HG02885 (cell line): ENCODE measurements around the gene STK24.
A peak's percentile ranks its signal among the peaks of the same experiment; 100 is the strongest.

Source experiments
- ATAC-seq: cut with Tn5 transposase; IDR thresholded peaks from one replicate; pipeline ENCODE4 v1.9.1; 2021; ENCODE audit warnings: mild to moderate bottlenecking; ENCODE audit not compliant: unreplicated experiment, poor library complexity

The STK24 gene

DNA sequence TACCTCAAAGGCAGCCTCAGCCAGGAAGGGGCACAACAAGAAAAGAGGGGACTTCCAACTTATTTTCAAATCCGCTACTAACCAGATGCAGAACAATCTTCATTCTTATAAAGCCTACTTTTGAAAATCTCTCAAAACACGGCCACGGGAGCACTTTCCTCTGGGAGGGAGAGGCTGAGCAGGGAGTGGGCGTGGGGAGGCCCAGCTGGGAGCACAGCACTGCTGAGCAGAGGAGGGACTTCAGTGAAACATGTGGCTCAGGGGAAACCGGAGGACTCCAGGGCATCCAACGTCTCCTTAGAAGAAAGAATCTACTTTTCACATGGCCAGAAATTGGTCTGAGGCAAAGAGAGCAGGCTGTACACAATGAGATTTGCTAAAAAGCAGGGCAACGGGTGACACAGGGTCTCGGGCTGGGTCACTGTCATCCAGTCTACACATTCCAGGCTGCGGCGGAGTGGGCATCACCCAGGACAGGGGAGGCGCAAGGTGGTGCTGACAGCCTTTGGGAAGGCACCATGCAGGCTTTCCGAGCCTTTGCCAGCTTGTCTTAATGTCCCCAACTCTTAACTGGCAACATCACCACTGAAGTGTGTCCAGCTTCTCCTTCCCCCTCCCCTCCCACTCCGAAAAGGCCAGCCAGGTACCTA lies 117.1 kb downstream of the STK24 start:
- ATAC-seq: no peak

DNA sequence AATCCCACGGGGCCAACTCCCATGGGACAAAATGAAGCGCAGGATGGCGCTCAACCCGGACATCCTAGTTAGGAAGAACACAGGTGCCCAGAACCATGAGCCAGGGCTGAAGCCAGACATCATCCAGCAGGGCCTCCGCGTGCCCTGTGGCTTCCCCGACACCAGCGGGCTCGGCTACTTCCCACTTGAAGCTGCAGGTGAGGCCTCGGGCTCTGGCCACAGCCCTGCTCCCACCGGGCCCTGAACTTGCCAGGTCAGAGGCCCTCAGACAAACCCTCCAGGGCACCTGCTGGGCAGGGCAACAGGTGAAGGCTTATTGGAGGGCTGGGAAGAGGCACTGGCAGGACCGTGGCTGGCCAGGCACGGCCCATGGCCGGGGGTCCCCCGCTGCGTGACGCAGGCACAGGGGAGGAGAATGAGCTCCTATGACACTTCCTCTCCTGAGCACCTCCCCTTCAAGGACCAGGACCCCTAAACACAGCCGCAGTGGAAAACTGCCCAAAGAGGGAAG lies 117.7 kb downstream of the STK24 start:
- no peak for ATAC-seq

DNA sequence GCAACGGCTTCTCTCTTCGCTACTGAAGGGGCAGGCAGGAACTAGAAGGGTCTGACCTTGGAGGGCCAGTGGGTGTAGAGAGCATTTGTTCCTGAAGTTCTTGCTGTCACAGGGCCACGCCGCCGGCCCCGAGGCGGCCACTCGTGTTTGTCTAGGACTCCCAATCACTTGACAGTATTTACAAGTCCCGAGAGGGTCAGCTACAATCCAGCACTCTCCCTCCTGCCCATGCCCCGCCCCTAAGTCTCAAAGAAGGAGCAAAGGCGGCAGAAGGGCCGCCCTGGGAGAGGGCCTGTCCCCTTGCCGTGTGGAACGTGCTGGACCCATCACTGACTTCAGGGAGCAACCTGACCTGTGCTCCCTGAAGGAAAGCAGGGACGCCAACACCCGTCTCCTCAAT lies 118.5 kb downstream of the STK24 start:
- ATAC-seq: no peak

DNA sequence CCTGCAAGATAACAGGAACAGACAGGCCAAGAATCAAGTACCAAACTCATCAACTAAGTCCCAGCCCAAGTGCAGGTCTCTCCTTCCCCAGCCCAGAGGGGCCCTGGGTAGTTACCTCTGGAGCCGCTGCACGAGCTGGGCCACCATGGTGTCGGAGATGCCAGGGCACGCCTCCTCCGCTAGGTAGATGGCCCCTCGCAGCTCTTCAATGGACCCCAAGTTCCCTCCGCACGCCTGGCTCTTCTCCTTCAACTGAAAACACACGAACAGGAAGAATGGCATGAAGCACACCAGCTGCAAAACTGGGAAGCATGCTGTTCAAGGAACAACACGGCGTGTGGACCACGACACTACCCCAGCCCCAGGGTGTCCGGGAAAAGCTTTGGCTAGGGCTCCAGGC lies 119.9 kb downstream of the STK24 start:
- no peak for ATAC-seq

DNA sequence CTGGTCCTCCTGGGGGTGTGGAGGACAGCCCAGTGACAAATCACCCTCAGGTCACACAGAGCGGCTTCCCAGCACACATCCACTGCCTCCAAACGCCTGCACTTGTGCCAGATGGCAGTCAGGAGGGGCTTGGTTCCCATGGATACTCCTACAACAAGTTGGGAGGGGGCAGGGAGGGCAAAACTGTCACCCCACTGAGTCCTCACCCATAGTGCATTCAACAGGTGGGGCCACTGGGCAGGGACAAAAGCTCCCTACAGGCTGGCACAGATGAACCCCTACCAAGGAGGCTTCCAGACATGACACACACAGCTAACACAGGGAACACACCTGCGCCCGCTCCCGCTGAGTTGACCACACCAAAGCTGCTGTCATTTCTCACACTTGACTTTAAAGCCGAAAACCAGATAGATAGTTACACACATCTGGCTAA lies 120.5 kb downstream of the STK24 start:
- no peak for ATAC-seq

DNA sequence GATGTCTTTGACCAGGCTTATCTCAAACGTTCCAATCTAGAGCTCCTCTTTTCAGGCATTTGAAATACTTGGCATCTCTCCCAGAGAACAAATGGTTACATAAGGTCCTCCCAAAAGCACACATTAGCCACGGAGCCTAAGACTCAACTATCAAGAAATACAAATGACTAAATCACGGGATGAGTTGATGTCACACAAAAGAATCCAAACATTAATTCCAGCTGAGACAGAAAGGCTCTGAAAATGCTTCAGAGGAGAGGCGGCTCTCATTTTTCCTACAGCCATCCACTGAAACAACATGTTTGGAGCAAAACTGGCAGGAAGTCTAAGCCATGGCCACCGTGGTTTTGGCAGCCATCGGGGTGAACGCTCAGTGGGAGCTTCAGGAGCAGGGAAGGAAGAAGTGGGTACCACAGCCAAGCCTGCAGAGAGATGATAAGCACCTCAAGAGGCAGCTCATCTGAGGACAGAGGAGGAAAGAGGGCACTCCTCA lies 122.5 kb downstream of the STK24 start:
- ATAC-seq: no peak

DNA sequence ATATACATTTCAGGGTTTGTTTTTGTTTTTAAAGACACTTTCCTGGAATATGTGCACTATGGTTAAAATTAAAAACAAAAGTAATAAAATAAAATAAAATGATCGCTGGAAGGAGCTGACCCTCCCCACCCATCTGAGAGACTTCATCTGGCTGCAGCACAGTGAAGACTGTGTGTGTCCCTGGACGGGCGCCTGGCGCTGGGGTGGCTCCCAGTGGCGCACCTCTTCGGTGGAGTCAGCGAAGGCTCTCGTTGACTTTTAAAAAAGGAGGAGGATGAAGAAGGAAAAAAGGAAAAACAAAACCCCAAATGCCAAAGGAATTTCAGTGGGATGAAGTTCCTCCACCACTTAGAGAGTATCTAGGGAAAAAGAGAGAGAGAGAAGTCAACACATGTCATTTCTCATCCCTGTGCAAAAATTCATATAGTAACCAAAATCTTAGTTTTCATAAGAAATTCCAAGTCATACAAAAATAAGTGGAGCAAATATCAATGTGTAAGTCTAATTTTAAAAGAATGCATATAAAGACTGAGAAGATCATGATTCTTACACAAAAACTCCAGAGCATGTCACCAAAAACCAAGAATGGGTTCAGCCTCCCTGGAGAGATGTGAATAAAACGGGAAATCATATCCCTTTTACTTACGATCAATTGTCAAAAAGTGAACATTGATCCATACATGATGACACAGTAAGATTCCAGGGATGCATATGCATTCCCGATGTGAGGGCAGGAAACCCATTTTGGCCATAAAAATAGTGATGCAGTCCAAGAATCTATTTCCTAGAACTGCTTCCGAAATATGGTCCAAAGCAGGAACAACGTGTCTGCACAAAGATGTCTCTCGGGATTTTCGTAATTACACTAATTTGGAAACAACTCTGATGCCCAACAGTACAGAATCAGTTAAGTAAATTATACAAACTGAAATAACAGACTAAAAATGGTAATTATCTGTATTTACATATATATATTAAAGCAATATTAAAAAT lies 123.8 kb downstream of the STK24 start:
- ATAC-seq: no peak

DNA sequence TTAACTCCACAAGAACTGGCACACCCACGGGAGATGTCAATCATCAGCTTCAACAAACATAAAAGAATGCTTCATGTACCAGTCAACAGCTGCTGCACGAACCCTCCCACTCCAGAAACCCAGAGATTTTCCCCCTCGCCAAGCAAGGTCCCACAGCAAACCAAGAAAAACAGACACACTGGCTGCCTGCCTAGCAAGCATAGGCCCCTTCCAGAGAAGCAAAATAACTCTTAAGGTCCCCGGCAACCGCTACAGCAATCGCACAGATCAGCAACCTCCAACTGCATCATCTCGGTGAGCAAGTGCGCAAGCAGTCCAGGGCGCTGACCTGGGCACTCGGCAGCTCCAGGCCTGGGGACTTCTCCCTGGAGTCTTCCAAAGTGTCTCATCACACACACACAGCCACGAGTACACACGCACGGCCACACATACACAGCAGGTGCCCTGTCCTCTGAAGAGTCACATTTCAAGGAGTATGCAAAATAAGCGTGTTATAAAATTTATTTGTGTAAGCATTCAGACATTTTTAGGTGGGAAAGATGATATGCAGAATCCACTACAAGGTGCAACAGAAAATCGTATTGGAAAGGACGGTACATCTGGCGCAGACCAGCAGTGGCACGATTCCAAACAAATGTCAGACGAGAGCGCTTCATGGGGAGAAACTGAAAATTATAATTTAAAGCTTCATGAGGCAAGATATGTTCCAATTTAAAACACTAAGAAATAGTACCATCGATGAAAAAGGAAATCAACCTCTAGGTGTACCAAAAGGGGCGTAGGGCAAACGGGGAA lies 125.0 kb downstream of the STK24 start:
- ATAC-seq: no peak

DNA sequence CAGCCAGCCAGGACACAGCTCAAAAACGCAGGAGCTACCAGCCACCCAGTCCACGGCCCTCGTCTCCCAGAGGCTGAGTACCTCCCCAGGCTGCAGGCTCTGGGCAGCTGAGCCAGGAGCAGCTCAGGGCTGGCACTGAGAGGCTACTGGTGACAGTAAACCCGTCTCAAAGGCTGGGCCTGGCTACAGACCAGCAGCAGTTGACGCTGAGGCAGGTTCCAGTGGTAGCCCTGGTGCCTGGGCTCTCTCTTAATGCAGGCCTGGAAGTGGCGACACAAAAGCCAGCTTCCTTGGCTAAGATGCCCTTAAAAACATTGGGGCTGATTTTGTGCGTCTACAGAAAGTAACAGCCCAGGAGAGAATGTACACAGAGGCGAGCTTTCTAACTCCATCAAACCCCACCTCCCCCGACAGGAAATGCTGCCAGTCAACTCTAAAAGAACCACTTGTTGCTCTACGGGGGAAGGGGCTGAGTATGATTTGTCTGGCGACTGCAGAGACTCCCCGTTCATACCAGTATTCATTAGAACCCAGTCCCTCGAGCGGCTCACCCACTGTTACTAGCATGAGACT lies 126.3 kb downstream of the STK24 start:
- no peak for ATAC-seq

DNA sequence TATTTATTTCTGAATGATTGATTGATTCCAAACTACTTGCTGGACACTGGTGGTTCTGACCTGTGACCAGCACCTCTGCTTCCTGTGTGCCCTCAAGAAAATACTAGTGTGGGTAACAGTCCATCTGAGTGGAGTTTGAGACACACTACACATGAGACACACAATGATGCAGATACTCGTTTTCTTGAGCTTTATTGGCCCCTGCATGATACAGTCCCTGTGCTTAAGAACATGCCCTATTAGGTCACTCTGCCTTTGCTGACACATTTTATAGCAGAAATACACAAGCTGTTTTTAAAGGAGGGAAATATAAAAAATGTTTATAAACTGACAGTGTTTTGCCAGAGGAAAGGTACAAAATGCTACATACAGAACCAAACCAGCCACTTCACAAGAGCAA lies 126.9 kb downstream of the STK24 start:
- ATAC-seq: no peak

DNA sequence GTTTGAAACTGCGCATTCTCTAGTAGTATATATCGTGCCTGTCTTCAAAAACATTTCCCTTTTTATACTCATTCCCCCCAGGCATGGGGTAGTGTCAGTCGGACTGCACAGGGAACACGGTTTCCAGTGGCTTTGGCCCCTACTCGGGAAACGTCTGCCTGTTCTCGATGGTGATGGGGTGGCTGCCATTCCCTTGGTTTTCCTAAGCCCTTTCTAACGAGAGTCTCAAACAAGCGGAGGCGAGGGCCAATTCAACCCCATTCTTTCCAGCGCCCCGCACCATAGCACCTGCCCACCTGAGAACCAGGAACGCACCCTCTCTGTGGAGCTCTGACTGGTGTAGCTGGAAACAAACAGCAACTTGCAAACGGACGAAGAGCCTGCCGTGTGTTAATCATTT lies 127.6 kb downstream of the STK24 start:
- ATAC-seq: no peak

DNA sequence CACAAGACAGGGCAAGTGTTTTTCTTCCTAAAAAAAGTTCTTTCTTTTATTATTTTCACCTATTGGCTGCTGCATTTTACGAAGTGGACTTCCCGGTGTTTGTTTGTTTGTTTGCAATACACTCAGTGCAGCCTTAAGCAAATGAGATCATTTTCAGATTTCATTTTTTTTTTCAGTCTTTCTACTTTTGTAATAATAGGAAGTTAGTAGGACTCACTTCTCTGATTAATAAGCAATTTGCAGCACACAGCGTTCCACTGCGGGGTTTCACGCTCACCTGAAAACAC lies 128.3 kb downstream of the STK24 start:
- ATAC-seq: no peak

DNA sequence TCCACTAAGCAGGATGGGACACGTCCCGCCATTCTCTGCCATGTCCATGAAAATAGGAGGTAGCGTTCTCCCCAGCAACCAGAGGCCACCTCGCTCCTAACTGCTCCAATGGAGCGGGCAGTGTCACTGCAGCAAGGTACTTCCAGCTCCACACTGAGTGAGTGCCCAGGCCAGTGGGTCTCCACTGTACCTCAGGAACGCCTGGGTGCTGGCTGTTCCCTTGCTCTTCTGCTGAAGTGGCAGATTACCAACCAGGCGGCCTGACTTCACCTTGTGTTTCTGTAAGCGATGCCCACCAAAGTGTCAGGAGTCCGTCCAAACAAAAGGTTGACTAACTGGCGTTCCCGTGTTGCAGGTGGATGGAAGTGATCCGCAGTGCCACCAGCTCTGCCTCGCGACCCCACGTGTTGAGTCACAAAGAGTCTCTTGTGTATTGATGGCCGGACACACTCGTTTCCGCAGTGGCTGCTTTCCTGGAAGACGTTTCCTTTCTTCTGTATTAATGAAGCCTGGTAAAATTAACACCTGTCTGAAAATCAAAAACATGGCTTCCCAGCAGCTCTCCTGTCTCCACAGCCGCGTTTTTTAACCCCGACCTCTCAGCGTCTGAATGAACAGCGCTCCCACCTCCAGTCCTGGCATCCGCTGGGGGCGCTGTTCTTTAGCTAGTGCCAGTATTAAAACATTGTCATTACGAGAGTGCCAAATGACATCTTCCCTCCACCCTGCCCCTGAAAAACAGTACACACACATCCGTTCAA lies 128.8 kb downstream of the STK24 start:
- ATAC-seq: no peak

DNA sequence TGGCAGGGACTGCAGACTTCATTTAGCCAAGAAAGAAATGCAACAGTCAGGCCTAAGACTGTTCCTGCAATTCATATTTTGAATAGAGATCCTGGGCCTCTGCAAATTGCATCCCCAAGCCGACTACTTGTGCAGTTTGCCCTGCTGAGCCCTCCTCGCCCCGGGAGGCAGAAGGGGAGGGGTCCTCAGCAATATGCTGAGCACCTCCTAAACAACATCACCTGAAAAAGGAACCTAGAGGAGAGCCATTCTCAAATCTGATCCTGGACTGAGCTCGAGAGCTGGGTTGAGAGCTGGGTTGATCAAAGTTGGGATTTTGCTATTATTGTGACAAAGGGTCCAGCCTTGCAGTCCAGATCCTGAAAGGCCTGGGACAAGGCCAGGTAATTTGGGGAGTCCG lies 129.8 kb downstream of the STK24 start:
- ATAC-seq: no peak

DNA sequence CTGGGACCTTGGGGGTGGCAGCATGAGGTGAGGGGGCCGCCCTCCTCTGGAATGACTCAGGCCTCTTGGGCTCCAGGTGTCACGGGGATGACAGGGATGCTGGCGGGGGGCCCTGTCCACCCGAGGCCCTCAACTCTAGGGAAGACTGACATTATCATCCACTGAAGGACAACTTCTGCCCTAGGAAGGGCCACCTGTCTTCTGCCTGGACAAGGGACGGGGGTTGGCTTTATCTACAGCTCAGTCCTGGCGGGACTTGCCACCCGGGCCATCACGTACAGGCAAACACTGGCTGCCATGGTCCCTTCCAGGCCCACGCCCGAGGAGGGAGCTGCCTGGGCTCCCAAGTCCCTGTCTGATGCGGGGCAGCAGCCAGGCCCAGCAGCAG lies 130.7 kb downstream of the STK24 start:
- no peak for ATAC-seq

DNA sequence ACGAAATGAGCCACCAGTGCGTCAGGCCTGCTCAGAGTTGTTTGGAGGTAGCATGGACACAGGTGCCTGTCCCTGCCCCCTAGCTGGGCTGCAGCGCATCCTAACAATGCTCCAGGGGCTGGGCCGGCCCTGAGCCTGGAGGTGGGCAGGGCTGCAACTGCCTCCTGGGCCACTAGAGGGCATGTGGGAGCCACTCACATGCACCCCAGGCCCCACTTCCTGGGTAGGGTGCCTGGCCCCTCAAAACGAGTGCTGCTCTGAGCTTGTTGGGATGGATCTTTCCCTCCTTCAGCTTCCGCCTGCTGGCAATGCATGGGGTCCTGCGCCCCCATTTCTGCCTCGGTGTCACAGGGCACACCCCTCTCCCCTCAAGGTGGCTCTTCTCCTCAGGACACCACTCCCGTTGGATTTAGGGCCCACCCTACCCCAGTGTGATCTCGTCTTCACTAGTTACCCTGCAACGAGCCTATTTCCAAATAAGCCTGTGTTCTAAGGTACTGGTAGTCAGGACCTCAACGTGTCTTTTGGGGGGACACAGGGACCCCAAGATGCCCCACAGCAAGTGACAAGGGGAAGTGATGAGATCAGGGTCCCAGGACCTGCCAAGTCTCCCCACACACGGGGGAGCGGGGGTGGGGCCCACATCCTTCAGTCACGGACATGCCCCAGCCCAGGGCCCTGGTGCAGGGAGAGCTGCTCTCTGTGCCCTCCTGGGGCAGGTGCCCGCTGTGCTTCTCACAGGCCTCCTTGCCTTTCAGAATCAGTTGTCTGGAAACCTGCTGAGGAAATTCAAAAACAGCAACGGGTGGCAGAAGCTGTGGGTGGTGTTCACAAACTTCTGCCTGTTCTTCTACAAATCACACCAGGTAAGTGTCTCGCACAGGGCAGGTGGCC lies 131.3 kb downstream of the STK24 start:
- ATAC-seq: peak; percentile 94

DNA sequence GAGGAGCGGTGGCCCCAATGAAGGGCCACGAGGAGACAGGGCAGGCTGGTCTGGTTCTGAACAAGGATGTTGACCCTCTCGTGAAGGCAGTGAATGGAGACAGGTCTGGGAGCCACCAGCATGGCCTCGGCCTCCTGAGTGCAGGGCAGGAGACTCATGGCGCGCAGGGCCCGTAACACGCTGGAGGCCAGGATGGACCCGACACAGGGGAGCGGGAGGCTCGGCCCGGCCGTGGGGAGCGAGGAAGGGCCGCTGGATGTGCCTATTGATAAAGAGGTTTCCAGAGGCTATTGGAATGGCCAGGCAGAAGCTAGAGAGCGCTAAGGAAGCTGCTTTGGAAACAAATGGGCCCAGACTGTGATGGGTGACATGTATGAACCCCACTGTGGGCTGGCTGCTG lies 132.5 kb downstream of the STK24 start:
- no peak for ATAC-seq

DNA sequence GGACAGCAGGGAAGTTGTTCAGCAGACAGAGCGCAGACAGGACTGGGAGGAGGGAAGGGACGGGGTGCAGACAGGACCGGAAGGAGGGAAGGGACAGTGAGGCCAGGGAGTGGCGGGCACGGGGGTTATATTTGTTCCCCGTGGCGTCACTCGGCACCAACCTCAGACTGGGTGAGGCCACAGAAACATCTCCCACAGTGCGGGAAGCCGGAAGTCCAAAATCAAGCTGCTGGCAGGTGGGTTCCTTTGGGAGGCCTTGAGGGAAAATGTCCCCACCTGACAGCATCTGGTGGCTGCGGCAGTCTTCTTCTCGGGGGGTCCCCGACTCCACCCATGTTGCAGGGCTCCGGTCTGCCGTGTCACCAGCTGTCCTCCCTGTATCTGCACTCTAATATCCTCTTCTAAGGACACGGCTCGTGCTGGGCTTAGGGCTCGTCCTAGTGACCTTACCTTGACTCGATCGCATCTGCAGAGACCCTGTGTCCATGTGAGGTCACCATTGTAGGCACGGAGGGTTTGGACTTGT lies 133.0 kb downstream of the STK24 start:
- no peak for ATAC-seq
